Hepatocyte (in vitro differentiated cells): Measurements from ENCODE around the gene EPB41L1. TPM values are rescaled to one million over a fixed set of nuclear protein-coding genes. Genes with fewer than 3 reads are reported as not detected.

ENCODE experiments used
- DNase-seq: peaks from one replicate; pipeline ENCODE4 v3.0.0-alpha.2; 2016; ENCODE audit warnings: low spot score
- H2AFZ ChIP-seq: fragments of 200-600 bp; sonication (generic); 2 replicates; pipeline ENCODE4 v1.6.0; 2016; ENCODE audit warnings: antibody characterized with exemption, mild to moderate bottlenecking
- H3K27ac ChIP-seq: fragments of 200-600 bp; sonication (generic); 2 replicates; pipeline ENCODE4 v1.5.1; 2016; ENCODE audit warnings: mild to moderate bottlenecking
- H3K27me3 ChIP-seq: fragments of 200-600 bp; sonication (generic); 2 replicates; pipeline ENCODE4 v1.6.1; 2016
- H3K36me3 ChIP-seq: fragments of 200-600 bp; sonication (generic); replicated peaks from 2 replicates; pipeline ENCODE4 v1.5.1; 2016; ENCODE audit warnings: low read depth; ENCODE audit not compliant: insufficient read depth
- H3K4me1 ChIP-seq: fragments of 200-600 bp; sonication (generic); 2 replicates; pipeline ENCODE4 v1.5.1; 2016; ENCODE audit warnings: mild to moderate bottlenecking, moderate library complexity; ENCODE audit not compliant: insufficient read depth
- H3K4me2 ChIP-seq: fragments of 200-600 bp; sonication (generic); 2 replicates; pipeline ENCODE4 v1.6.0; 2016
- H3K4me3 ChIP-seq: fragments of 200-600 bp; sonication (generic); 2 replicates; pipeline ENCODE4 v1.5.1; 2016; ENCODE audit warnings: mild to moderate bottlenecking
- H3K79me2 ChIP-seq: fragments of 200-600 bp; sonication (generic); 2 replicates; pipeline ENCODE4 v1.6.0; 2017; ENCODE audit warnings: mild to moderate bottlenecking
- H3K9me2 ChIP-seq: fragments of 200-600 bp; sonication (generic); replicated peaks from 2 replicates; pipeline ENCODE4 v1.6.0; 2017; ENCODE audit warnings: mild to moderate bottlenecking; ENCODE audit not compliant: insufficient read depth
- H3K9me3 ChIP-seq: fragments of 200-600 bp; sonication (generic); 2 replicates; pipeline ENCODE4 v1.5.1; 2016; ENCODE audit warnings: low read depth, mild to moderate bottlenecking
- H4K20me1 ChIP-seq: fragments of 200-600 bp; sonication (generic); 2 replicates; pipeline ENCODE4 v1.6.0; 2016; ENCODE audit warnings: mild to moderate bottlenecking; ENCODE audit not compliant: insufficient read depth, poor library complexity, severe bottlenecking
- EZH2 ChIP-seq: fragments of 200-600 bp; sonication (generic); IDR thresholded peaks from 2 replicates; pipeline ENCODE4 v1.6.1; 2016; ENCODE audit warnings: antibody characterized with exemption, mild to moderate bottlenecking, borderline replicate concordance
- EZH2phosphoT487 ChIP-seq: fragments of 200-600 bp; sonication (generic); IDR thresholded peaks from one replicate; pipeline ENCODE4 v1.6.1; 2018; ENCODE audit warnings: antibody characterized with exemption, mild to moderate bottlenecking, low read depth, moderate library complexity; ENCODE audit not compliant: unreplicated experiment, severe bottlenecking
- WGBS: methylation state at CpG from one replicate; pipeline ENCODE4 v1.1.6; 2016; ENCODE audit warnings: low lambda C conversion rate; ENCODE audit errors: missing lambda C conversion rate; 5-methylcytosine and 5-hydroxymethylcytosine counted together
- polyA plus RNA-seq: library from polyadenylated mRNA; unstranded; fragments of >200 nt; fragmentation: Nextera tagmentation; extraction: Ambion mirVana; gene quantifications from 2 replicates; pipeline ENCODE4 v1.2.1, GENCODE V29; 2016
- total RNA-seq: library from RNA; depleted of rRNA; stranded (reverse); fragments of >200 nt; gene quantifications from 2 replicates; pipeline ENCODE4 v1.2.3, GENCODE V29; 2014
- TF ChIP-seq, protein P1 (sequence below): fragments of 200-600 bp; sonication (generic); IDR thresholded peaks from 2 replicates; pipeline ENCODE4 v1.5.1; 2016; ENCODE audit warnings: antibody characterized with exemption, mild to moderate bottlenecking; ENCODE audit not compliant: poor library complexity

Gene EPB41L1
- total and polyA plus RNA-seq, 2 experiments from 2014 or later: 25.2 to 36.4 TPM

DNA sequence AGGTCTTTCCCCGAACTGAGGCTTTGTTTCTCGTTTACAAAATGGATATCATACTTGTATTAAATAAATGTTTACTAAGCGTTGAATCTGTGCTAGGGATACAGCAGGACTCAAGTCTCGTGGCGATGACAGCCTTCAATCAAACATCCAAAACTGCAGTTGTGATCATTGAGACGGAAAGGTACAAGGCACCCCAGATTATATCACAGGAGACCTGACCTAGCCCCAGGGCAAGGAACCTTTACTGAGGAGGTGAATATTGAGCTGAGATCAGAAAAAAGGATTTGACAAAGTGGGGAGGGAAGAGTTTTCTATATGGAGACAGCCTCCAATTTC lies 82.2 kb downstream of the EPB41L1 start:
- Histone ChIP-seq H3K4me1 (peaks cover 8% of the 10 kb centered on the region), H3K27ac (peak overlapping the region; percentile 85), H2AFZ (peak overlapping the region; percentile 100), H3K79me2 (peaks cover 58% of the 10 kb centered on the region), H3K36me3 (no peaks in the 10 kb centered on the region), H3K27me3 (no peaks in the 10 kb centered on the region), H3K4me3 (peak overlapping the region; percentile 89), H3K9me2 (no peaks in the 10 kb centered on the region), H4K20me1 (no peaks in the 10 kb centered on the region), H3K9me3 (no peaks in the 10 kb centered on the region), H3K4me2 (peak overlapping the region; percentile 79)
- WGBS: 2% methylated on average over 6 of the region's 6 CpGs
- TF ChIP-seq EZH2phosphoT487 (no peak), EZH2 (no peak)
- TF ChIP-seq, protein P1, sequence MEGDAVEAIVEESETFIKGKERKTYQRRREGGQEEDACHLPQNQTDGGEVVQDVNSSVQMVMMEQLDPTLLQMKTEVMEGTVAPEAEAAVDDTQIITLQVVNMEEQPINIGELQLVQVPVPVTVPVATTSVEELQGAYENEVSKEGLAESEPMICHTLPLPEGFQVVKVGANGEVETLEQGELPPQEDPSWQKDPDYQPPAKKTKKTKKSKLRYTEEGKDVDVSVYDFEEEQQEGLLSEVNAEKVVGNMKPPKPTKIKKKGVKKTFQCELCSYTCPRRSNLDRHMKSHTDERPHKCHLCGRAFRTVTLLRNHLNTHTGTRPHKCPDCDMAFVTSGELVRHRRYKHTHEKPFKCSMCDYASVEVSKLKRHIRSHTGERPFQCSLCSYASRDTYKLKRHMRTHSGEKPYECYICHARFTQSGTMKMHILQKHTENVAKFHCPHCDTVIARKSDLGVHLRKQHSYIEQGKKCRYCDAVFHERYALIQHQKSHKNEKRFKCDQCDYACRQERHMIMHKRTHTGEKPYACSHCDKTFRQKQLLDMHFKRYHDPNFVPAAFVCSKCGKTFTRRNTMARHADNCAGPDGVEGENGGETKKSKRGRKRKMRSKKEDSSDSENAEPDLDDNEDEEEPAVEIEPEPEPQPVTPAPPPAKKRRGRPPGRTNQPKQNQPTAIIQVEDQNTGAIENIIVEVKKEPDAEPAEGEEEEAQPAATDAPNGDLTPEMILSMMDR: no peak
- no peak for DNase-seq

DNA sequence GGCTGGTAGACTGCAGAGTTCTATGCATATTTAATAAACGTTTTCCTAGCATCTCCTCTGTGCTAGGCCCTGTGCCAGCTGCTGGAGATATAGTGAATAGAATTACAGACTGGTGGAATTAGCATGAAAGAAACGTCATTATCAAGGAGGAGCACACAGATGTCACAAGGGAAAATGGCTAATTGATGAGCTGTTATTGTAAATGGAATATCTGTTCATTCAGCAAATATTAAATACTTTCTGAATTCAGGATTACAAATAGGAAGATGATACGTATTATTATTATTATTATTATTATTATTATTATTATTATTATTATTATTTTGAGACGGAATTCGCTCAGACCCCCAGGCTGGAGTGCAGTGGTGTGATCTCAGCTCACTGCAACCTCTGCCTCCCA lies 82.9 kb downstream of the EPB41L1 start:
- no peaks in the 10 kb centered on the region for H3K27me3 ChIP-seq
- no peaks in the 10 kb centered on the region for H4K20me1 ChIP-seq
- no peak for DNase-seq
- no peak overlapping the region for H2AFZ ChIP-seq
- H3K79me2 ChIP-seq: peaks cover 61% of the 10 kb centered on the region
- no peak overlapping the region for H3K4me3 ChIP-seq
- no peaks in the 10 kb centered on the region for H3K36me3 ChIP-seq
- H3K9me2 ChIP-seq: no peaks in the 10 kb centered on the region
- peak overlapping the region; percentile 79 for H3K4me2 ChIP-seq
- no peak overlapping the region for H3K27ac ChIP-seq
- WGBS: 83% methylated on average over 5 of the region's 5 CpGs
- peaks cover 8% of the 10 kb centered on the region for H3K4me1 ChIP-seq
- TF ChIP-seq, protein P1: no peak
- TF ChIP-seq EZH2 (no peak), EZH2phosphoT487 (no peak)
- no peaks in the 10 kb centered on the region for H3K9me3 ChIP-seq

DNA sequence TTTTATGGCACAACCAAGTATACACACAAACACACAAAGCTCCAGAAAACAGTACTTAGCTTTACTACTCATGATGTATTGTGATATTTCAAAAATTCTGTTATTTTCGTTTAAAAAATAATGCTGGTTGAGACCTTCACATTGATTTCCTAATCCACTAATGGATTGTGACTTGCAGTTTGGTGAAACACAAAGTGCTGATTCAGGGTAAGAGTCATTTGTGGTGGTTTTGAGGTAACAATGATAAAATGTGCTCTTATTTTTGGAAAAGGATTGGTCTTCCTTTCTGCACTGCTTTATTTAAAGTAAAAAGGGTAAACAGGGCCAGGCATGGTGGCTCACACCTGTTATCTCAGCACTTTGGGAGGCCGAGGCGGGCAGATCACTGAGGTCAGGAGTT lies 83.6 kb downstream of the EPB41L1 start:
- 94% methylated on average over 3 of the region's 3 CpGs for WGBS
- Histone ChIP-seq H4K20me1 (no peaks in the 10 kb centered on the region), H3K79me2 (peaks cover 65% of the 10 kb centered on the region), H3K4me3 (no peak overlapping the region), H3K9me3 (no peaks in the 10 kb centered on the region), H3K36me3 (no peaks in the 10 kb centered on the region), H3K9me2 (no peaks in the 10 kb centered on the region), H3K4me1 (peaks cover 8% of the 10 kb centered on the region), H2AFZ (no peak overlapping the region), H3K4me2 (peak overlapping the region; percentile 79), H3K27ac (no peak overlapping the region), H3K27me3 (no peaks in the 10 kb centered on the region)
- no peak for DNase-seq
- TF ChIP-seq, protein P1: no peak
- TF ChIP-seq EZH2 (no peak), EZH2phosphoT487 (no peak)

DNA sequence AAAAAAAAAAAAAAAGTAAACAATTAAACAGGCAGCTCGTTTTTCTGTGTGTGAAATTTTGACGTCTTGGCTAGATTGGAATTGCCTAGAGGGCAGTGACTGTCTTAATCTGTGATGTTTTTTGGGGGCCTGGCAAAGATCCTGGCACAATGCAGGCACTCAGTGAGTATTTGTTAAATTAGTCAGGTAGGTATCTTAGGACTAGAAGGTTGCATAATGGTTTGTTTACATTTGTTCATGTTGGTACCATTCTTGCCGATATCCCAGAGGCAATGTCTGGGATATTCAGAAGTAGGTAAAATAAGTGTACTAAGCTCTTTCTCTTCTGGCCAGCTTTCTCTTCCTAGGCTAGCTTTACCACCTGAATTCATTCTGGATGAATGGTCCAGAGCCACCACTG lies 84.2 kb downstream of the EPB41L1 start:
- H3K36me3 ChIP-seq: no peaks in the 10 kb centered on the region
- peaks cover 8% of the 10 kb centered on the region for H3K4me1 ChIP-seq
- H3K27ac ChIP-seq: no peak overlapping the region
- H3K4me2 ChIP-seq: no peak overlapping the region
- no peak for DNase-seq
- WGBS: 63% methylated on average over 3 of the region's 3 CpGs
- no peaks in the 10 kb centered on the region for H3K27me3 ChIP-seq
- H3K9me3 ChIP-seq: no peaks in the 10 kb centered on the region
- no peak for TF ChIP-seq EZH2phosphoT487
- TF ChIP-seq EZH2: no peak
- TF ChIP-seq, protein P1: no peak
- H2AFZ ChIP-seq: no peak overlapping the region
- H3K4me3 ChIP-seq: no peak overlapping the region
- no peaks in the 10 kb centered on the region for H3K9me2 ChIP-seq
- peaks cover 65% of the 10 kb centered on the region for H3K79me2 ChIP-seq
- no peaks in the 10 kb centered on the region for H4K20me1 ChIP-seq
